Astrocyte (in vitro differentiated cells and primary cell): ENCODE results near the gene DOK6.

Source experiments
- CTCF ChIP-seq: IDR thresholded peaks from 2 replicates; pipeline ENCODE4 v1.5.1; 2011; ENCODE audit warnings: low read depth, mild to moderate bottlenecking, inconsistent platforms, low read length, moderate library complexity; ENCODE audit not compliant: insufficient read depth
- EZH2 ChIP-seq: IDR thresholded peaks from 2 replicates; pipeline ENCODE4 v1.6.1; 2012; ENCODE audit warnings: mild to moderate bottlenecking, low read length, inconsistent platforms; ENCODE audit not compliant: insufficient read depth

- TF ChIP-seq CTCF = no peak
- TF ChIP-seq EZH2 = no peak
Observed at GRCh38 chr18:69817335-69817940, 416.8 kb downstream of the DOK6 start.
